Measurements from ENCODE around the gene METTL5.

- TF ChIP-seq RAD21 (conservative IDR thresholded peaks at IDR 0.05) (no peak), TAF1 (IDR thresholded peaks at IDR 0.05; ENCODE audit: low read depth) (no peak), CTCF (IDR thresholded peaks at IDR 0.05; ENCODE audit: poor library complexity, severe bottlenecking) (no peak), POLR2AphosphoS5 (IDR thresholded peaks at IDR 0.05) (no peak), MXI1 (conservative IDR thresholded peaks at IDR 0.05; ENCODE audit: poor library complexity, severe bottlenecking) (no peak)
Observed at GRCh38 chr2:169798397-169798717, 26.3 kb downstream of the METTL5 start.
